NB4 (cell line): Measurements from ENCODE around the gene UBE2V1.

Experiments
- CTCF ChIP-seq: IDR thresholded peaks from one replicate; pipeline ENCODE4 v1.5.1; 2012; ENCODE audit warnings: low read depth, low read length
- POLR2A ChIP-seq: IDR thresholded peaks from 2 replicates; pipeline ENCODE4 v1.6.1; 2011; ENCODE audit warnings: mild to moderate bottlenecking; ENCODE audit not compliant: insufficient read length; ENCODE audit errors: extremely low read depth

GRCh38 chr20:50049442-50050026 is 63.4 kb downstream of the UBE2V1 start:
- no peak for TF ChIP-seq CTCF
- TF ChIP-seq POLR2A: no peak
